ENCODE results near the gene AP2S1. TPM values are rescaled to one million over a fixed set of nuclear protein-coding genes. Genes with fewer than 3 reads are reported as not detected.

Gene AP2S1
- total RNA-seq, 1 donor from 2014 or later, result 101 TPM

DNA sequence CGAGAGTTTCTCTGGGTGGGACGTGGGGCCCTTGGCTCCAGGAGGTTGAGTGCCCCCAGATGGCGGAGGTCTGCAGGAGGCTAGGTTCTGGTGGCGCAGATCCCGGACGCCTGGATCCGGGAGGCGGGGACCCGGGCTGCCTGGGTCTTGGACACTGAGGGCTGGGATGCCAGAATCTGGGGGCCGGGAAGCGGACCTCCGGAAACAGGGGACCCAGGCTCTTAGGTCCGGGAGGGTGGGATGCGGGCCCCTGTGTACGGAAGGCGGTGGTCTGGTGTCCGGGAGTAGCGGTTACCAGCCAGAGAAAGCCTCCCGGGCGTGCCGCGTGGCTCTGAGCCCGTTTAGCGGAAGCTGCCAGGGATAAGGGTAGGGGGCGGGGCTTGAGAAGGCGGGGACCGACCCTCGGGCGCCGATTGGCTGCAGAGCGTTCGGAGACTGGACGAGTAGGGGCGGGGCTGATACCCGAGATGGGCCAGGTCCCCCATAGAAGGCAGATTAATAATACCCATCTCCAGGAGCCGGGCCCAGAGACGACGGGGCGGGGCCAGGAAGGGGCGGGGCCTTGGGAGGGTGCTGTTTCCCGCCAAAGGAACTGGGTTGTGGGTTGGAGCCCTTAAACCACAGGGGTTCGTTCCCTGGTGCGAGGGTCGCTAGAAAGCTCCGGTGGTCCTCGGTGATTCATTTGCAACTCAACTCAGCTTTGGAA, 62.2 kb downstream of the AP2S1 start, which contains the start of gene SLC1A5:
Gene SLC1A5 (minus strand): TSS at position 333 of the 706 bp plus-strand sequence. CDS start 629 bp downstream, outside the sequence.
- intact Hi-C loops (cut with DNase I), result no loop called here
- Histone ChIP-seq H3K36me3 (peaks cover 8% of the 10 kb centered on the region), H3K9me3 (no peaks in the 10 kb centered on the region), H3K27me3 (no peaks in the 10 kb centered on the region), H3K27ac (peak within 1 kb of the TSS; percentile 92), H3K4me1 (peaks cover 39% of the 10 kb centered on the region), H3K4me3 (peak within 1 kb of the TSS; percentile 90)
- ATAC-seq (peak; percentile 91), DNase-seq (peak; percentile 99)
- TF ChIP-seq, protein P1, sequence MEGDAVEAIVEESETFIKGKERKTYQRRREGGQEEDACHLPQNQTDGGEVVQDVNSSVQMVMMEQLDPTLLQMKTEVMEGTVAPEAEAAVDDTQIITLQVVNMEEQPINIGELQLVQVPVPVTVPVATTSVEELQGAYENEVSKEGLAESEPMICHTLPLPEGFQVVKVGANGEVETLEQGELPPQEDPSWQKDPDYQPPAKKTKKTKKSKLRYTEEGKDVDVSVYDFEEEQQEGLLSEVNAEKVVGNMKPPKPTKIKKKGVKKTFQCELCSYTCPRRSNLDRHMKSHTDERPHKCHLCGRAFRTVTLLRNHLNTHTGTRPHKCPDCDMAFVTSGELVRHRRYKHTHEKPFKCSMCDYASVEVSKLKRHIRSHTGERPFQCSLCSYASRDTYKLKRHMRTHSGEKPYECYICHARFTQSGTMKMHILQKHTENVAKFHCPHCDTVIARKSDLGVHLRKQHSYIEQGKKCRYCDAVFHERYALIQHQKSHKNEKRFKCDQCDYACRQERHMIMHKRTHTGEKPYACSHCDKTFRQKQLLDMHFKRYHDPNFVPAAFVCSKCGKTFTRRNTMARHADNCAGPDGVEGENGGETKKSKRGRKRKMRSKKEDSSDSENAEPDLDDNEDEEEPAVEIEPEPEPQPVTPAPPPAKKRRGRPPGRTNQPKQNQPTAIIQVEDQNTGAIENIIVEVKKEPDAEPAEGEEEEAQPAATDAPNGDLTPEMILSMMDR (IDR thresholded peaks at IDR 0.05), result no peak

Other genes starting within 250 kb of the AP2S1 start
- 142 TPM for gene CALM3, start 249.5 kb downstream of the AP2S1 start, total RNA-seq
- gene PTGIR, start 225.8 kb downstream of the AP2S1 start, total RNA-seq, result 12.6 TPM
- gene GNG8, start 214.6 kb downstream of the AP2S1 start, total RNA-seq, result not detected
- gene DACT3, start 189.7 kb downstream of the AP2S1 start, total RNA-seq, result 10.0 TPM
- 58.9 TPM for gene PRKD2, start 133.7 kb downstream of the AP2S1 start, total RNA-seq
- 14.2 TPM for gene FKRP, start 104.8 kb downstream of the AP2S1 start, total RNA-seq
- 68.5 TPM for gene STRN4, start 104.4 kb downstream of the AP2S1 start, total RNA-seq
- 133 TPM for gene SLC1A5, start 62.3 kb downstream of the AP2S1 start, total RNA-seq
- 63.8 TPM for gene ARHGAP35, start 10.2 kb upstream of the AP2S1 start, total RNA-seq
- gene NPAS1, start 169.0 kb upstream of the AP2S1 start, total RNA-seq, result 1.3 TPM
- 28.0 TPM for gene TMEM160, start 197.8 kb upstream of the AP2S1 start, total RNA-seq

Measured in upper lobe of right lung (tissue), 1 donor.